ENCODE data around the gene HDAC4. TPM values are rescaled to one million over a fixed set of nuclear protein-coding genes. Genes with fewer than 3 reads are reported as not detected.

Gene HDAC4
- total RNA-seq, 1 donor from 2014 or later, result 65.7 TPM

GRCh38 chr2:239113615-239114014, 287.2 kb downstream of the HDAC4 start:
- Histone ChIP-seq H3K4me1 (peaks cover 0 to 4% of the 10 kb centered on the region in 2 donors), H3K36me3 (peaks cover 30 to 32% of the 10 kb centered on the region in 2 donors), H3K27ac (peak overlapping the region in 1 of 2 donors; percentile 36), H3K9me3 (no peaks in the 10 kb centered on the region), H3K27me3 (no peaks in the 10 kb centered on the region), H3K4me3 (no peak overlapping the region)
- TF ChIP-seq CTCF (IDR thresholded peaks at IDR 0.05), result no peak
- intact Hi-C loops (cut with DNase I), result no loop called here
- no peak for DNase-seq (ENCODE audit: low spot score in 2 of 2)

GRCh38 chr2:239113171-239113570, 287.6 kb downstream of the HDAC4 start:
- no peak for TF ChIP-seq CTCF (IDR thresholded peaks at IDR 0.05)
- no peak overlapping the region for H3K4me3 ChIP-seq
- no peak overlapping the region for H3K27ac ChIP-seq
- H3K4me1 ChIP-seq, result peaks cover 0 to 4% of the 10 kb centered on the region in 2 donors
- DNase-seq (ENCODE audit: low spot score in 2 of 2), result no peak
- H3K36me3 ChIP-seq, result peaks cover 34 to 35% of the 10 kb centered on the region in 2 donors
- H3K9me3 ChIP-seq, result no peaks in the 10 kb centered on the region
- no peaks in the 10 kb centered on the region for H3K27me3 ChIP-seq
- intact Hi-C loops (cut with DNase I), result no loop called here

- no peak for DNase-seq (ENCODE audit: low spot score in 2 of 2)
- no peaks in the 10 kb centered on the region for H3K27me3 ChIP-seq
- H3K27ac ChIP-seq, result no peak overlapping the region
- peaks cover 37 to 44% of the 10 kb centered on the region in 2 donors for H3K36me3 ChIP-seq
- H3K9me3 ChIP-seq, result no peaks in the 10 kb centered on the region
- H3K4me3 ChIP-seq, result no peak overlapping the region
- TF ChIP-seq CTCF (IDR thresholded peaks at IDR 0.05), result no peak
- intact Hi-C loops (cut with DNase I), result no loop called here
- peaks cover 0 to 4% of the 10 kb centered on the region in 2 donors for H3K4me1 ChIP-seq
These were observed 288.6 kb downstream of the HDAC4 start for GRCh38 chr2:239112127-239112774.

GRCh38 chr2:239111401-239112100, 289.3 kb downstream of the HDAC4 start:
- H3K4me3 ChIP-seq, result no peak overlapping the region
- H3K9me3 ChIP-seq, result no peaks in the 10 kb centered on the region
- peaks cover 37 to 50% of the 10 kb centered on the region in 2 donors for H3K36me3 ChIP-seq
- no peak overlapping the region for H3K27ac ChIP-seq
- H3K4me1 ChIP-seq, result peaks cover 0 to 4% of the 10 kb centered on the region in 2 donors
- intact Hi-C loops (cut with DNase I), result no loop called here
- DNase-seq (ENCODE audit: low spot score in 2 of 2), result no peak
- no peak for TF ChIP-seq CTCF (IDR thresholded peaks at IDR 0.05)
- H3K27me3 ChIP-seq, result no peaks in the 10 kb centered on the region

GRCh38 chr2:239110595-239111048, 290.2 kb downstream of the HDAC4 start:
- no peak overlapping the region for H3K27ac ChIP-seq
- intact Hi-C loops (cut with DNase I), result no loop called here
- H3K27me3 ChIP-seq, result no peaks in the 10 kb centered on the region
- H3K36me3 ChIP-seq, result peaks cover 37 to 56% of the 10 kb centered on the region in 2 donors
- H3K9me3 ChIP-seq, result no peaks in the 10 kb centered on the region
- no peak for DNase-seq (ENCODE audit: low spot score in 2 of 2)
- H3K4me3 ChIP-seq, result no peak overlapping the region
- no peak for TF ChIP-seq CTCF (IDR thresholded peaks at IDR 0.05)
- peaks cover 0 to 4% of the 10 kb centered on the region in 2 donors for H3K4me1 ChIP-seq
